Measurements from ENCODE around the gene UBE2D2.
"Not testable (repeated sequence)": the region's sequence is repeated elsewhere in the genome, so short reads cannot be mapped to it uniquely, and the experiment has no call there.

UBE2D2 gene

GRCh38 chr5:139560752-139561654 lies at the start of gene UBE2D2:
UBE2D2 (plus strand) TSS chr5:139561339; CDS start chr5:139561792, 453 bp downstream.
- peak; percentile 95 to 96 for DNase-seq

GRCh38 chr5:139512786-139513390 lies 48.3 kb upstream of the UBE2D2 start:
- DNase-seq, result no peak

GRCh38 chr5:139513434-139513833 lies 47.7 kb upstream of the UBE2D2 start:
- peak; percentile 31 to 53 for DNase-seq

DNA sequence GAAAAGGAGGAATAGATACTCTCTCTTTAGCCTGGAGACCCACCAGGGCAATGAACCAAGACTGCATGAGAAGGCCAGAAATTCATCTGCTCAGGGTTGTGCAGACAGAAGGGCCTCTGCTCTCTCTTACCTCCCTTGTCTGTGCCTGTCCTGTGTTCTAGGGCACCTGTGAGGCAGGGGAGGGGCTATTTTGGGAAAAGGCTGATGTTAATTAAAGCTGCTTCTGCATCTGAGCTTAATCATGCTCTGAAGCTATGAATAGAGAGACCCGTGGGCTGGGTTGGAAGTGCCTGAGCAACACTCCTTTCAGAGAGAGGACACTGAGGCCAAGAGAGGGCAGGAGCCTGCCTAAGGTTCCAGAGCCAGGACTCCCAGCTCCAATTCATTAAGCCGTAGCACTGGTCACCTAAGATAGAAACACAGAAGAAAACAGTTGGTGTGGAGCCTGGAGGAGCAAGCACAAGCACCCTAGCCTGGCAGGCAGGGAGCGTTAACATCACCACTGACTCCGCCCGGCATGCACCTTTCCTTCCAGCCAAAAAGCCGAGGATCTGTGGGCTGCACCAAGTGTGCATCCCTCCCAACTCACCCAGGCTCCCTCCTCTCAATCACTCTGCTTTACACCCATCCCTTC lies 47.2 kb upstream of the UBE2D2 start:
- no peak for DNase-seq

GRCh38 chr5:139514486-139514856 lies 46.7 kb upstream of the UBE2D2 start:
- no peak for DNase-seq

- peak; percentile 71 to 75 for DNase-seq
These were observed 43.2 kb upstream of the UBE2D2 start for GRCh38 chr5:139517683-139518564.

DNA sequence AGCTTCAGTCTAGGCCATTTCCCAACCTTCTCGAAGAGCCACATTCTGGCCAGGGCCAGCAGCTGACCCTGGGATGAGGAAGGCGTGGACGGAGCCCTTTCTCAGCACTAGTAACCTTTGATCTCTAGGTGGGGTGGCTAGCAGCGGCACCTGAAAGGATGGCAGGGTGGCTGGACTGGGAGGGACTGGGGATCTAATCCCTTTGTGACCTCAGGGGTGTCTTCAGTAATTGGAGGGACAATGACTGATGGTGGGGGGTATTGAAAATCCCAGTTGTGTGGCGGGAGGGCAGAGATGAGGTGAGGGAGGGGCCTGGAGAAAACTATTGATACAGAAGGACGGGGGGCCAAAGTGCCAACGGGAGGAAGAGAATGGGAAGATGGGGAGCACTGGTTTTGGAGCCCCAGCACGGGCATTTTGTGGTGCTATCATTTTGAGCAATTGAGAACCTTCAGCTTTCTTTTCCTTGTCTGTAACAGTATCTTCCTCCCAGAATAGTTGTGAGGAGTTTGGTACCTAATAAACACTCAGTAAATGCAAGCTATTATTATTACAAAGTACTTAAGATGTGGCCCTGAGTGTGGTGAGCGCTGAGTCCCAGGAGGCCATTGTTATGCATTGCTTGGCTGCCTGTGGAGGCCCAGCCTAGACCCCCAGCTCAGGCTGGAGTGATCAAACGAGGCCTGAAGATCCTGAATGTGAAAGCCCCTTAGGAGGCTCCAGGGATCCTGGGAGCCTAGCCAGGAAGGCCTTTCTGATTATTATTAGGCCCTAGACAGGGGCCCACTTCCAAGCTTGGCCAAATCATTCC lies 37.3 kb upstream of the UBE2D2 start:
- no peak for DNase-seq

- no peak for DNase-seq
These were observed 36.7 kb upstream of the UBE2D2 start for GRCh38 chr5:139524446-139524845.

- DNase-seq, result no peak
These were observed 36.1 kb upstream of the UBE2D2 start for GRCh38 chr5:139524940-139525585.

GRCh38 chr5:139525586-139526308 lies 35.4 kb upstream of the UBE2D2 start:
- DNase-seq, result not testable (repeated sequence)

- DNase-seq, result not testable (repeated sequence)
These were observed 34.6 kb upstream of the UBE2D2 start for GRCh38 chr5:139526309-139527089.

DNA sequence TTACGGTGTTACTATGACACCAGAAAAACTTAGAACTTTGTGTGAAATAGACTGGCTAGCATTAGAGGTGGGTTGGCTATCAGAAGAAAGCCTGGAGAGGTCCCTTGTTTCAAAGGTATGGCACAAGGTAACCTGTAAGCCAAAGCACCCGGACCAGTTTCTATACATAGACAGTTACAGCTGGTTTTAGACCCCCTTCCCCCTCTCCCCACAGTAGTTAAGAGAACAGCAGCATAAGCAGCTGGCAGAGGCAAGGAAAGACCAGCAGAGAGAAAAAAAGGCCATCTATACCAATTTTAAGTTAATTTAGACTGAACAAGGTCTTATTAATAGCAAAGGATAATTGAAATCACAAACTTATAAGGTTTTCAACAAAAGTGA lies 34.1 kb upstream of the UBE2D2 start:
- DNase-seq, result not testable (repeated sequence)

GRCh38 chr5:139527896-139528467 lies 33.2 kb upstream of the UBE2D2 start:
- DNase-seq, result not testable (repeated sequence)

GRCh38 chr5:139528695-139529094 lies 32.4 kb upstream of the UBE2D2 start:
- not testable (repeated sequence) for DNase-seq

DNA sequence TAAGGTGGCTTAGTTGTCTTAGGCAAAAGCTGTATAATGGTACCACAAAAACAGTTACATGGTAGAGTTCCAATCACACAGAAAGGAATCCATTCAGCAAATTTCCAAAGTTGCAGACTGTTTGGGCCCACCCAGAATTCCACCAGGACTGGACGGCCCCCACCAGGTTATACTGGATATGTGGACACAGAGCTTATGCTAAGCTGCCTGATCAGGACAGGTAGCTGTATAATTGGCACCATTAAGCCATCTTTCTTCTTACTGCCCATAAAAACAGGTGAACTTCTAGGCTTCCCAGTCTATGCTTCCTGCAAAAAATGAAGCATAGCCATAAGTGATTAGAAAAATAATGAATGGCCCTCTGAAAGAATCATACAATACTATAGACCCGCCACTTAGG lies 31.1 kb upstream of the UBE2D2 start:
- DNase-seq, result not testable (repeated sequence)

DNA sequence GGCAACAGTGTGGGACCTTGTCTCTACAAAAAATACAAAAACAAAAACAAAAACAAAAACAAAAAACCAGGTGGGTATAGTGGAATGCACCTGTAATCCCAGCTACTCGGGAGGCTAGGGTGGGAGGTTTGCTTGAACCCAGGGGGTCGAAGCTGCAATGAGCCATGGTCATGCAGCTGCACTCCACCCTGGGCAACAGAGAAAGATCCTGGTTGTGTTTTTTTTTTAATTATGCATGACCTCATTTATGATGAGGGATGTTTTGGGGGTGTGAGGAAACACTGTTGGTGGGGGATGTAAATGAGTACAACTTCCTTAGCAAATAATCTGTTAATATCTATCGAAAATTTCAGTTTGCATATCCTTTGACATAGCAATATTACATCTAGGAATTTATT lies 29.4 kb upstream of the UBE2D2 start:
- DNase-seq, result no peak

DNA sequence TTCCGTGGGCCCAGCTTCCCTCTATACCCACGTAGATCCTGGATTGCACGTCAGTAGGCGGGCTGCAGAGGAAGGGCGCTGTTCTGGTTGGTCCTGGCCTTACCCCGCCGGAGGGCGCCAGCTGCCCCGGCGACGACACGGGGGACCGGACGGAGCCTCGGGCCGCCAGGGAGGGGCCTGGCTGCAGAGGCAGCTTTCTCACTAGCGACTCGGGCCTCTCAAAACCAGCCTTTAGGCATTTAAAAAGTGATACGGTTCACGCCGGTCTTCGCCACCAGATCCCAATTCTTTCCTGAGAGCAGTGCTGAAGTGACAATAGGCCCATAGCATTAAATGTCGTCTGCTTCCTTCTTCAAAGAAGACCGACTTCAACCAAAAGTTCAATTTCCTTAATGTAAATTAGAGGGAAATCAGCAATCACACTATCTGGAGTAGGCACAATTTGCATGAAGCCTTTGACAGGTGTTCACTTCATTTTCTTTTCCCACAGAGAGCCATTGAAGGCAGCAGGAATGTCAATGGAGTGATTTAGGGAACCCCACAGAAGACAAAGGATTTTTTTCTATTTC lies 17.6 kb upstream of the UBE2D2 start:
- no peak for DNase-seq

DNA sequence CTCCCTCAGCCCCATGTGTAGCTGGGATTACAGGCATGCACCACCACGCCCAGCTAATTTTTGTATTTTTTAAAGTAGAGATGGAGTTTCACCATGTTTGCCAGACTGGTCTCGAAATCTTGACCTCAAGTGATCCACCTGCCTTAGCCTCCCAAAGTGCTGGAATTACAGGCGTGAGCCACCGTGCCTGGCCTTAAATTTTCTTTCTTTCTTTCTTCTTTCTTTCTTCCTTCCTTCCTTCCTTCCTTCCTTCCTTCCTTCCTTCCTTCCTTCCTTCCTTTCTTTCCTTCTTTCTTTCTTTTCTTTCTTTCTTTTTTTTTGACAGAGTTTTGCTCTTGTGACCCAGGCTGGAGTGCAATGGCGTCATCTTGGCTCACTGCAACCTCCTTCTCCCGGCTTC lies 14.5 kb upstream of the UBE2D2 start:
- DNase-seq, result not testable (repeated sequence)
